Fibroblast of the aortic adventitia (primary cell): ENCODE measurements around the gene JAK2. TPM values are rescaled to one million over a fixed set of nuclear protein-coding genes. Genes with fewer than 3 reads are reported as not detected.
"Not testable (repeated sequence)": the region's sequence is repeated elsewhere in the genome, so short reads cannot be mapped to it uniquely, and the experiment has no call there.

Experiments
- DNase-seq: peaks from one replicate; pipeline ENCODE4 v3.0.0-alpha.2; 2010; ENCODE audit warnings: low read depth
- H3K4me3 ChIP-seq: 2 replicates; pipeline ENCODE4 v1.5.1; 2011; ENCODE audit warnings: low read depth, mild to moderate bottlenecking, control low read depth, low read length, moderate library complexity
- total RNA-seq: library from RNA; depleted of rRNA; stranded (reverse); fragments of >200 nt; gene quantifications from 2 replicates; pipeline ENCODE4 v1.2.3, GENCODE V29; 2012; ENCODE audit warnings: low replicate concordance
- TF ChIP-seq, protein P1 (sequence below): IDR thresholded peaks from 2 replicates; pipeline ENCODE4 v1.5.1; 2011; ENCODE audit warnings: mild to moderate bottlenecking, low read length, control low read depth, inconsistent platforms; ENCODE audit not compliant: insufficient read depth

The JAK2 gene
- total RNA-seq, 1 donor, result 19.2 TPM

DNA sequence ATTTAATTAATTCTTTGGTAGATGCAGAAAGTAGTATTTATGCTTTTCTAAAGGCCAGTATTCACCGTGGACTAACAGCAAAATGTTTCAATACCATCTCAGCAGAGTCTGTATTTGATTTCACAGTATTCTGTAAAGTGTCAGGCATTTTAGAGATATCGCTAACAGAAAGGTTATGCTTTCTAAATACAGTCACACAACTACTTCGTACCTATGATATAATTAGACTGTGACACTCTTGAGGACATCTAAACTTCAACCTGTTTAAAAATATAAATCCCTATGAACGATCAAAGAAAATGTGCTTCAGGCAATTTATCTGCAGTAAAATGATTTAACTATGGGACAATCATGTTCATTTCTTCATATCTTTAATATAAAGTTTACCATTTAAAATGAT is 41.7 kb upstream of the JAK2 start:
- no peak overlapping the region for H3K4me3 ChIP-seq
- TF ChIP-seq, protein P1, sequence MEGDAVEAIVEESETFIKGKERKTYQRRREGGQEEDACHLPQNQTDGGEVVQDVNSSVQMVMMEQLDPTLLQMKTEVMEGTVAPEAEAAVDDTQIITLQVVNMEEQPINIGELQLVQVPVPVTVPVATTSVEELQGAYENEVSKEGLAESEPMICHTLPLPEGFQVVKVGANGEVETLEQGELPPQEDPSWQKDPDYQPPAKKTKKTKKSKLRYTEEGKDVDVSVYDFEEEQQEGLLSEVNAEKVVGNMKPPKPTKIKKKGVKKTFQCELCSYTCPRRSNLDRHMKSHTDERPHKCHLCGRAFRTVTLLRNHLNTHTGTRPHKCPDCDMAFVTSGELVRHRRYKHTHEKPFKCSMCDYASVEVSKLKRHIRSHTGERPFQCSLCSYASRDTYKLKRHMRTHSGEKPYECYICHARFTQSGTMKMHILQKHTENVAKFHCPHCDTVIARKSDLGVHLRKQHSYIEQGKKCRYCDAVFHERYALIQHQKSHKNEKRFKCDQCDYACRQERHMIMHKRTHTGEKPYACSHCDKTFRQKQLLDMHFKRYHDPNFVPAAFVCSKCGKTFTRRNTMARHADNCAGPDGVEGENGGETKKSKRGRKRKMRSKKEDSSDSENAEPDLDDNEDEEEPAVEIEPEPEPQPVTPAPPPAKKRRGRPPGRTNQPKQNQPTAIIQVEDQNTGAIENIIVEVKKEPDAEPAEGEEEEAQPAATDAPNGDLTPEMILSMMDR, result no peak
- no peak for DNase-seq

DNA sequence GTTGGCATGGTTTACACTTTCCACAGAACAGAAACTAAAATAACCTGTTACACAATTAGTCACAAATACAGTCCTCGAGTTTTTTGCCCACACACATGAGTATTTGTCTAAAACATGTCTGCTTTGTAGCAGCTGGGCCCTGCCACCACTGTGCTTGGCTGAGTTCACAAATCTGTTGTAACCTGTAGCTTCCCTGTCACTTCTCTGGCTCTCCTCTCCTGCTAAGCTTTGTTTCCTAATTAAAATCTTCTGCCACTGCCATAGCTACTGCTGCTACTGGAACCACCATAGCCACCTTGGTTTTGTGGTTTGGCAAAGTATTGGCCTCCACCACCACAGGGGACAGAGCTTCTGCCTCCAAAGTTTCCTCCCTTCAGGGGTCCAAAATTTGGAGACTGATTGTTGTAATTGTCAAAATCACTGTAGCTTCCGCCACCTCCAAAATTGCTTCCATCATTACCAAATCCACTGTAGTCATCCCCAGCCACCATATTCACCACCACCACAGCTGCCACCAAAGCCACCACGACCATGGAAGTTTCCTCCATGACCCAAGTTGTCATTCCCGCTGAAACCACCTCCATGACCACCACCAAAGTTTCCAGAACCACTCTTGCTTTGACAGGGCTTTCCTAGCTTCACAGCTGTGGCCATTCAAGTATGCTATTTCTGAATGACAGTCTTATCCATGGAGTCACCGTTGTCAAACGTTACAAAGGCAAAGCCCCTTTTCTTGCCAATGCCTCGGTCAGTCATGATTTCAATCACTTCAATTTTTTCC is 40.5 kb upstream of the JAK2 start:
- not testable (repeated sequence) for H3K4me3 ChIP-seq, DNase-seq

DNA sequence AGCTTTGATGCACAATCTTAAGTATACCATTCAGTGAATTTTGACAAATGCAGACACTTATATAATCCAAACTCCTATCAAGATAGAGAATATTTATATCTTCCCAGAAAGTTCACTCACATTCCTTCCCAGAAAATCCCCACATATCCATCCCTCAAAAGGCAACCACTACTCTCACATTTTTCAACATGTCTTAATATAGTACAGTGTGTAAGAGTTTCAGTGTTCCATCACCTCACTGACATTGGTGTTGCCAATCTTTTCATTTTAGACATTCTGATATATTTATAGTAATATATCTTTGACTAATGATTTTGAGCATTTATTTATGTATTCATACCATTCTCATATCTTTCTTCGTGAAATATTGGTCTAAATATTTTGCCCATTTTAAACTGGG is 38.1 kb upstream of the JAK2 start:
- H3K4me3 ChIP-seq, result no peak overlapping the region
- TF ChIP-seq, protein P1, result no peak
- DNase-seq, result no peak

DNA sequence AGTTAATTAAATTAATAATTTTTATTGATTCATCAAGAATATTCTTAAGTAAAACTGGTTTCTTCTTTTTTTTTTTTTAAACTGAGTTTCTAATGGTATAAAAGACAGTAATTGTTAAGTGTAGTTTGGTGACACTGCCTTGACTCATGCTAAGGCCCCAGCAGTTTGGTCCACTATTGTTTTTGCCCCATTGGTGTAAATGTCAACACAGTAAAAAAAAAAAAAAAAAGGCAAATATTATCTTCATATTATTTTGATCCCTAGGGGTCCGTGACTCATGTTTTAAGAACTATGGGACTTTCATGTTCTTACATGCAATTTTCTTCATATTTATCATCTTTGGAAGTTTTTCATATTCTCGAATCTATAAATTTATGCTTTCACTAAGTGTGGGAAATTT is 29.2 kb upstream of the JAK2 start:
- H3K4me3 ChIP-seq, result no peak overlapping the region
- TF ChIP-seq, protein P1, result no peak
- DNase-seq, result peak; percentile 71

DNA sequence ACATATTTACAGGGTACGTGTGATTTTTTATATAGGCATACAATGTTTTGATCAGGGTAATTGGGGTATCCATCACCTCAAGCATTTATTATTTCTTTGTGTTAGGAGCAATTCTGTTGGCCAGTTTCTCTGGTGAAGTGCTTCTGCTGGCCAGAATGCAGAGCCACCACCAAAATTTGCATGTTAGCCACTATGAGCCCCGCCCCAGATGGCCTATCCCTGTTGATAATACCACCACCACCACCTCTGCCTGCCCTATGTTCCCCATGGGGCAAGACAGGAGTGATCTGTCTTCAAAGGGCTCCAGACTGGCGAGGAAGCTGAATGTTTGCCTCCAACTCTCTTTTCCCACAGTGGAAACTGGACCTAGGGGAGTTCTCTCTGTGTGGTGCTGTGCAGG is 26.0 kb upstream of the JAK2 start:
- H3K4me3 ChIP-seq, result no peak overlapping the region
- no peak for DNase-seq
- TF ChIP-seq, protein P1, result no peak

DNA sequence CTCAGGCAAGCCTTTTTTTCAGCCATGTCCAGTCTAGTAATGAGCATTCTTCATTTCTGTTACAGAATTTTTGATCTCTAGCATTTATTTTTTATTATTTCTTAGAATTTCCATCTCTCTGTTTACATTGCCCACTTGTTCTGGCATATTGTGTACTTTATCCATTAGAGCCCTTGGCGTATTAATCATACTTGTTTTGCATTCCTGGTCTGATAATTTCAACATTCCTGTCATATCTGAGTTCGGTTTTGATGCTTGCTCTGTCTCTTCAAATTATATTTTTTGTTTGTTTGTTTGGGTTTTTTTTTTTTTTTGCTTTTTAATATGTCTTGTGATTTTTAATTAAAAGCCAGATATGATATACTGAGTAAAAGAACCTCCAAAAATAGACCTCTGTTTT is 23.0 kb upstream of the JAK2 start:
- TF ChIP-seq, protein P1, result no peak
- H3K4me3 ChIP-seq, result no peak overlapping the region
- DNase-seq, result no peak

DNA sequence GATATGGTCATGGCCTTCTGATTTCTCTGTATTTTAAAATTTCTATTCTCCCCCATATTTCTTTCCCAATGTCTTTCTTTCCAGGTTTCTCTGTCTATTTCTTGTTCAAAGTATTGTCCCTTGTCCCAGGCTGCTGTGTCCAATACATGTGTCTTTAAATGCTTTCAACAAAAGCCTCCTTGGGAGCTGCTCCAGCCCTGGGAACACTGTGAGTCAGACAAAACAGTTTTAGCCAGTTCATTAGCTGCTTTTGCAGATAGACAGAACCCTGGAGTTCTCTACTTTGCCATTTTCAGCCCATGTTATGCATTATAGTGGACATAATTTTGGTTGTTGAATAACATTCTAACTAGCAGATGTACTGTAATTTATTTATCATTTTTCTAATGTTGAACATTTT is 20.5 kb upstream of the JAK2 start:
- DNase-seq, result no peak

More for the DNA sequence above, 20.5 kb upstream of the JAK2 start:
- TF ChIP-seq, protein P1, result no peak
- no peak overlapping the region for H3K4me3 ChIP-seq
